H1 (cell line): ENCODE data around the gene SMURF2. TPM values are rescaled to one million over a fixed set of nuclear protein-coding genes. Genes with fewer than 3 reads are reported as not detected.

ENCODE experiments used
- CTCF ChIA-PET: fragments of 300-600 bp; sonication (Branson Sonifier 250); formaldehyde crosslinking; loops from one replicate; lab custom pipeline; 2021; ENCODE audit not compliant: partially characterized antibody; lab: Charles Lee
- POLR2A ChIA-PET: fragments of 300-600 bp; sonication (Branson Sonifier 250); formaldehyde crosslinking; loops from one replicate; lab custom pipeline; 2021; ENCODE audit warnings: inconsistent platforms; ENCODE audit not compliant: partially characterized antibody; lab: Charles Lee
- DNase-seq, 2 experiments: peaks; one replicate each; pipeline versions ENCODE4 v3.0.0 to v3.0.0-alpha.2; 2010 to 2022; ENCODE audit warnings: low spot score in 2 of 2, low read depth in 1 of 2, mixed read lengths in 1 of 2
- FAIRE-seq: peaks from 2 replicates; lab custom pipeline; 2011; peaks lifted over from hg19 to GRCh38; lab: Jason Lieb, UNC
- H2AFZ ChIP-seq: 2 replicates; pipeline ENCODE4 v1.8.1; 2012; ENCODE audit warnings: low read length, inconsistent platforms
- H2AK5ac ChIP-seq: 2 replicates; pipeline ENCODE4 v1.6.1; 2013; ENCODE audit warnings: low read depth, low read length
- H2BK120ac ChIP-seq: replicated peaks from 2 replicates; pipeline ENCODE3; 2013; ENCODE audit warnings: low read depth, low read length, inconsistent platforms
- H2BK12ac ChIP-seq: 2 replicates; pipeline ENCODE4 v1.6.1; 2013; ENCODE audit warnings: low read depth, low read length
- H2BK15ac ChIP-seq: 2 replicates; pipeline ENCODE4 v1.6.1; 2013; ENCODE audit warnings: low read length
- H2BK20ac ChIP-seq: 2 replicates; pipeline ENCODE4 v1.6.1; 2013; ENCODE audit warnings: low read length
- H2BK5ac ChIP-seq: 2 replicates; pipeline ENCODE4 v1.6.1; 2013; ENCODE audit warnings: low read depth, low read length
- H3K14ac ChIP-seq: 2 replicates; pipeline ENCODE4 v1.6.1; 2013; ENCODE audit warnings: inconsistent platforms; ENCODE audit not compliant: insufficient read length
- H3K18ac ChIP-seq: 2 replicates; pipeline ENCODE4 v1.6.1; 2013; ENCODE audit warnings: low read length; ENCODE audit errors: extremely low read depth
- H3K23ac ChIP-seq: 2 replicates; pipeline ENCODE4 v1.6.1; 2013; ENCODE audit warnings: inconsistent platforms; ENCODE audit not compliant: insufficient read length
- H3K23me2 ChIP-seq: 2 replicates; pipeline ENCODE4 v1.6.1; 2013; ENCODE audit warnings: low read depth, low read length
- H3K27ac ChIP-seq: 2 replicates; pipeline ENCODE4 v1.6.1; 2011; ENCODE audit warnings: low read depth, low read length, inconsistent platforms
- H3K27me3 ChIP-seq, 4 experiments: replicated peaks in 1 of 4; 1 replicate in 1 of 4; 2 replicates in 3 of 4; pipeline versions ENCODE4 v1.6.1 to v1.8.1; 2011 to 2013; ENCODE audit warnings: low read length in 3 of 4, mild to moderate bottlenecking in 3 of 4, inconsistent platforms in 2 of 4, mixed read lengths in 2 of 4, moderate library complexity in 1 of 4; ENCODE audit not compliant: control insufficient read depth in 3 of 4, insufficient read depth in 3 of 4; ENCODE audit errors: extremely low read depth in 1 of 4
- H3K36me3 ChIP-seq, 4 experiments: 2 replicates each; pipeline versions ENCODE4 v1.6.1 to v1.8.1; 2011 to 2013; ENCODE audit warnings: mild to moderate bottlenecking in 4 of 4, low read length in 3 of 4, moderate library complexity in 2 of 4, control low read depth in 1 of 4, inconsistent platforms in 1 of 4; ENCODE audit not compliant: insufficient read depth in 4 of 4, control insufficient read depth in 2 of 4
- H3K4ac ChIP-seq: replicated peaks from 2 replicates; pipeline ENCODE3; 2013; ENCODE audit warnings: low read length, low read depth, mixed read lengths, inconsistent platforms; ENCODE audit not compliant: insufficient read length
- H3K4me1 ChIP-seq, 4 experiments: replicated peaks in 1 of 4; 1 replicate in 1 of 4; 2 replicates in 3 of 4; pipeline versions ENCODE4 v1.6.1 to v1.8.1; 2011 to 2013; ENCODE audit warnings: low read length in 3 of 4, inconsistent platforms in 2 of 4, mixed read lengths in 1 of 4; ENCODE audit not compliant: insufficient read depth in 4 of 4, control insufficient read depth in 3 of 4
- H3K4me2 ChIP-seq, 2 experiments: 2 replicates each; pipeline versions ENCODE4 v1.6.1 to v1.8.1; 2011 to 2013; ENCODE audit warnings: low read depth in 2 of 2, low read length in 2 of 2, control low read depth in 1 of 2, inconsistent platforms in 1 of 2, mild to moderate bottlenecking in 1 of 2; ENCODE audit not compliant: insufficient read depth in 1 of 2
- H3K4me3 ChIP-seq, 4 experiments: fragments of 200-600, 300-600 bp in 1 of 4; sonication (generic), shearing (Covaris generic), sonication (Bioruptor Twin) in 1 of 4; 2 replicates each; pipeline versions ENCODE4 v1.5.1 to v1.8.1; 2011 to 2016; ENCODE audit warnings: low read length in 4 of 4, low read depth in 3 of 4, control low read depth in 2 of 4, inconsistent platforms in 2 of 4, mild to moderate bottlenecking in 2 of 4, mixed read lengths in 1 of 4, moderate library complexity in 1 of 4; ENCODE audit not compliant: insufficient read depth in 2 of 4; ENCODE audit errors: extremely low read depth in 1 of 4
- H3K56ac ChIP-seq: replicated peaks from 2 replicates; pipeline ENCODE3; 2013; ENCODE audit warnings: low read depth, mild to moderate bottlenecking, mixed read lengths, low read length, inconsistent platforms; ENCODE audit not compliant: insufficient read length
- H3K79me1 ChIP-seq: 2 replicates; pipeline ENCODE4 v1.6.1; 2013; ENCODE audit warnings: low read depth, low read length, control low read depth
- H3K79me2 ChIP-seq, 2 experiments: 2 replicates each; pipeline versions ENCODE4 v1.6.1 to v1.8.1; 2012 to 2013; ENCODE audit warnings: low read length in 2 of 2, mild to moderate bottlenecking in 2 of 2, inconsistent platforms in 1 of 2; ENCODE audit not compliant: insufficient read depth in 2 of 2, control insufficient read depth in 1 of 2
- H3K9ac ChIP-seq, 4 experiments: replicated peaks in 1 of 4; 1 replicate in 1 of 4; 2 replicates in 3 of 4; pipeline versions ENCODE4 v1.6.1 to v1.8.1; 2011 to 2013; ENCODE audit warnings: low read depth in 3 of 4, low read length in 3 of 4, control low read depth in 2 of 4, mild to moderate bottlenecking in 2 of 4, moderate library complexity in 2 of 4, inconsistent platforms in 1 of 4; ENCODE audit errors: extremely low read depth in 1 of 4
- H3K9me3 ChIP-seq, 2 experiments: 2 replicates each; pipeline versions ENCODE4 v1.6.1 to v1.8.1; 2012 to 2013; ENCODE audit warnings: mild to moderate bottlenecking in 2 of 2, moderate library complexity in 2 of 2, control low read depth in 1 of 2, inconsistent platforms in 1 of 2, low read depth in 1 of 2, low read length in 1 of 2, mixed read lengths in 1 of 2; ENCODE audit not compliant: insufficient read depth in 2 of 2
- H4K20me1 ChIP-seq, 2 experiments: replicated peaks in 1 of 2; 2 replicates each; pipeline versions ENCODE3 to v1.8.1; 2011 to 2013; ENCODE audit warnings: inconsistent platforms in 2 of 2, low read length in 2 of 2, mild to moderate bottlenecking in 1 of 2; ENCODE audit not compliant: insufficient read depth in 2 of 2, control insufficient read depth in 1 of 2
- H4K5ac ChIP-seq: 2 replicates; pipeline ENCODE4 v1.6.1; 2013; ENCODE audit warnings: low read length, low read depth, mixed read lengths, inconsistent platforms; ENCODE audit not compliant: insufficient read length
- H4K8ac ChIP-seq: 2 replicates; pipeline ENCODE4 v1.8.0; 2013; ENCODE audit warnings: mild to moderate bottlenecking, moderate library complexity, low read length, inconsistent platforms; ENCODE audit not compliant: insufficient read depth; ENCODE audit errors: extremely low read depth
- H4K91ac ChIP-seq: replicated peaks from 2 replicates; pipeline ENCODE3; 2013; ENCODE audit warnings: low read length, mixed read lengths, inconsistent platforms; ENCODE audit not compliant: insufficient read length
- ASH2L ChIP-seq: fragments of 200-600, 300-600 bp; sonication (generic); IDR thresholded peaks from one replicate; pipeline ENCODE4 v1.7.1; 2017; ENCODE audit warnings: low read length
- BACH1 ChIP-seq: IDR thresholded peaks from 2 replicates; pipeline ENCODE4 v1.6.1; 2012; ENCODE audit warnings: low read length, improper control_type of control experiment
- CBX5 ChIP-seq: fragments of 300-800, 300-1000 bp; sonication (generic); IDR thresholded peaks from 2 replicates; pipeline ENCODE4 v1.7.1; 2016; ENCODE audit warnings: antibody characterized with exemption, low read length, low read depth
- CEBPB ChIP-seq: IDR thresholded peaks from 2 replicates; pipeline ENCODE4 v1.6.1; 2012; ENCODE audit warnings: low read depth, low read length
- EGR1 ChIP-seq: IDR thresholded peaks from 2 replicates; pipeline ENCODE4 v1.6.1; 2011; ENCODE audit warnings: low read depth, low read length, borderline replicate concordance
- NANOG ChIP-seq: IDR thresholded peaks from 2 replicates; pipeline ENCODE4 v1.6.1; 2011; ENCODE audit warnings: low read length, low read depth, mild to moderate bottlenecking, inconsistent platforms; ENCODE audit not compliant: insufficient read depth, poor library complexity, severe bottlenecking
- WGBS, 2 experiments: shearing (Covaris generic) in 1 of 2; methylation state at CpG; one replicate each; pipeline versions ENCODE4 v1.1.6 to v1.1.7; 2013 to 2015; ENCODE audit warnings: low lambda C conversion rate in 2 of 2, mixed read lengths in 2 of 2, inconsistent platforms in 1 of 2, low coverage in 1 of 2, missing lambda C conversion rate in 1 of 2; ENCODE audit not compliant: insufficient replicate concordance in 2 of 2, insufficient coverage in 1 of 2, insufficient read length in 1 of 2; ENCODE audit errors: extremely low coverage in 1 of 2, missing lambda C conversion rate in 1 of 2; 5-methylcytosine and 5-hydroxymethylcytosine counted together
- polyA plus RNA-seq, 7 experiments: library from polyadenylated mRNA; depleted of rRNA in 3 of 7; stranded (reverse) in 5 of 7; unstranded in 2 of 7; fragments of >200 nt in 5 of 7; fragments of 200-250 nt in 2 of 7; gene quantifications; 1 replicate in 5 of 7; 2 replicates in 1 of 7; 4 replicates in 1 of 7; pipeline versions ENCODE4 v1.2.1 to v1.2.3, GENCODE V29; 2011 to 2013; ENCODE audit warnings: missing spikeins in 2 of 7, mixed read lengths in 2 of 7
- total RNA-seq: library from RNA; stranded (reverse); fragmentation: NEBNext Ultra II Directional; extraction: Animal tissue kit (Norgen Biotek cat#: 25700); gene quantifications from 2 replicates; pipeline ENCODE4 v1.2.1, GENCODE V29; 2021

SMURF2 gene
- total and polyA plus RNA-seq, 2 of the 8 experiments (the other 6 are each of a cell fraction or from before 2014, with no cell fraction given) = 7.2 to 29.2 TPM

DNA sequence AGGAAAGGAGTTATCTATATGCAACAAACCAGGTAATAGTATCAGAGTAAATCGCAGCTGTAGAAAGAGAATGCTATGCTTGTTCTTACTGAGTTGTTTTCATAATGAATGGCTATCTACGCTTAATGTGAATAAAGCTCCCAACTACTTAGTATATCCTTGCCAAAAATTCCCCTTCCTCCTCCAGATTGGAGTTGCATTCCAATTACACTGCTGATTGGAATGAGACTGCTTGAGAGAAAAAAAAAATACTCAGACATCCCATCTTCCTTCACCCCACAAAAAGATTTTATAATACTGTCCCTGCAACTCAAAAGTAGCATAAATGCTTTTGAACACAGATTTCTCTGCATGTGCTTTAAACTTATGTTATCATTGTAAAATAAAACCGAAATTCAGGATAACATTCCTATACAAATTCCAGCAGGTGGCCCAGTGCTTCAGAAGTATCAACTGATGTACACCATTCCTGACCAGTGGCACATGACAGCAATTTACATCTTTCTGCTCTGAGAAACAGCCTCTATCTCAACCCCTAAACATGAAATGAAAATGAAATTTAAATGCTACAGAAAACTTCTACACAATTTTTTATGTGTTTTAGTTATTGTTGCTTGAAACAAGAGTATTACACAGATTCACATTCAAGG lies 47.0 kb downstream of the SMURF2 start:
- Histone ChIP-seq H3K9me3 (no peaks in the 10 kb centered on the region), H4K20me1 (peaks cover 2 to 3% of the 10 kb centered on the region in 2 experiments), H3K4me3 (no peak overlapping the region), H3K14ac (no peak overlapping the region), H2BK15ac (no peak overlapping the region), H2BK12ac (no peak overlapping the region), H2BK120ac (no peak overlapping the region), H4K5ac (no peak overlapping the region), H2BK5ac (no peak overlapping the region), H4K8ac (no peak overlapping the region), H3K36me3 (no peaks in the 10 kb centered on the region), H3K4ac (no peak overlapping the region), H3K18ac (no peak overlapping the region), H2BK20ac (no peak overlapping the region), H3K27me3 (no peaks in the 10 kb centered on the region), H3K4me2 (no peak overlapping the region), H3K23me2 (no peaks in the 10 kb centered on the region), H3K79me2 (peaks cover 0 to 52% of the 10 kb centered on the region in 2 experiments; a peak in 3 of 4 replicates), H2AFZ (no peak overlapping the region), H3K79me1 (no peaks in the 10 kb centered on the region), H3K4me1 (no peaks in the 10 kb centered on the region), H3K27ac (no peak overlapping the region), H3K23ac (no peak overlapping the region), H3K9ac (no peak overlapping the region), H3K56ac (no peak overlapping the region), H2AK5ac (no peak overlapping the region), H4K91ac (no peak overlapping the region)
- FAIRE-seq = no peak
- ChIA-PET POLR2A (interaction anchor here (1.9 kb wide), 1 partner anchor 110 kb away, joined by 4 read pairs; no protein-coding TSS in a partner anchor), CTCF (interaction anchor here (0.6 to 1.4 kb wide), 3 partner anchors 12 to 167 kb away, joined by 3 to 5 read pairs (median 4); no protein-coding TSS in a partner anchor)
- no peak for DNase-seq
- 85% methylated on average over 3 of the region's 3 CpGs; no CpG with 5 or more reads in 1 of the 2 experiments for WGBS, 2 experiments
- TF ChIP-seq CEBPB = no peak
- TF ChIP-seq BACH1 = no peak
- TF ChIP-seq ASH2L = no peak
- no peak for TF ChIP-seq CBX5
- TF ChIP-seq NANOG = no peak
- no peak for TF ChIP-seq EGR1
